Measurements from ENCODE around the gene PI4KB. TPM values are rescaled to one million over a fixed set of nuclear protein-coding genes. Genes with fewer than 3 reads are reported as not detected.

The PI4KB gene
- total RNA-seq, 1 experiment from 2014 or later, result 45.1 TPM

DNA sequence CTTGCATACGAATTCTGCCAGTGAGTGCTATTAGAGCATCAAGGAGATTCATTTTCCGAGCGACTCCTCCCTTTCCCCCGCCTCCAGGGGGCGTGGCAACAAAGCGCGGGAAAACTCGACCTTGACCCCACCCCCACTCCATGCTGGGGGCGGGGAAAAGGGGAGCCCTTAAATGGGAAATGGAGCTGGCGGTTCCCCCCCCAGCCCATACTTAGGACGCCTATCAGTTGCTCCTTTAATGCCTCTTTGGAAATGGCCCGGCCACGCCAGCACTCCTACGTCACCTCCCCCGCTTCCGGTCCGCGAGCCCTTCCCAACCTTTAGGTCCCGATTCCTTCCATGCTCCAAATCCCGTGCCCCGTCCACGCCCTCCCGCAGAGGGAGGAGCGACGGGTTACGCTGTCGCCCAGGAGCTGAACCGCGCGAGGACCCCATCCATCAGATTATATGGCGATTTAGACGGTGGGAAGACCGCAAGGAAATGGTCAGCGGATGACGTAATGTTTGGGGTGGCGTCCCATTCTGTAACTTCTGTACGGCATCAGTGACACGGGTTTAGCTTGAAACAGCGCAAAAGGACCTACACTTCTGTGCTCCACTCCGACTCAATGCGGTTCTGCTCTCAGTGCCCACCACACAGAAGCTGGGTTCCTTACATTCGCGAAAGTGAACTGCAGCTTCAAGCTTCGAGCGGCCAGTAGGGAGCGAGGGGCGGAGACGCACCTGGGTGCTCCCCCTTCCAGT is 45.8 kb downstream of the PI4KB start:
- Histone ChIP-seq H3K9ac (ENCODE audit: low read length) (peak overlapping the region; percentile 90), H3K27me3 (ENCODE audit: insufficient read depth, low read length) (no peaks in the 10 kb centered on the region), H2AFZ (ENCODE audit: low read depth, low read length, poor library complexity, severe bottlenecking) (peak overlapping the region; percentile 97), H3K79me2 (ENCODE audit: insufficient read depth, low read length) (peaks cover 22% of the 10 kb centered on the region), H3K9me3 (ENCODE audit: control insufficient read depth in 1 of 2, insufficient read depth in 1 of 2, low read depth in 1 of 2, low read length in 2 of 2) (no peaks in the 10 kb centered on the region), H3K9me2 (ENCODE audit: insufficient read depth) (no peaks in the 10 kb centered on the region), H4K20me1 (ENCODE audit: insufficient read depth) (no peaks in the 10 kb centered on the region), H3K27ac (ENCODE audit: low read depth, low read length) (peak overlapping the region; percentile 92), H3K4me1 (ENCODE audit: control insufficient read depth in 1 of 2, insufficient read depth in 2 of 2, low read length in 2 of 2) (peaks cover 11 to 25% of the 10 kb centered on the region in 2 experiments), H3K4me2 (ENCODE audit: low read length) (peak overlapping the region; percentile 97), H3K4me3 (replicated peaks in 1 of 2; ENCODE audit: low read depth in 1 of 2, low read length in 2 of 2) (peak overlapping the region; percentile 59 to 79), H3K36me3 (ENCODE audit: control insufficient read depth in 1 of 2, insufficient read depth in 2 of 2, low read length in 2 of 2) (peaks cover 0 to 6% of the 10 kb centered on the region in 2 experiments; a peak in 2 of 4 replicates)
- TF ChIP-seq ZNF274 (IDR thresholded peaks at IDR 0.05; ENCODE audit: low read depth, low read length), result no peak
- TF ChIP-seq POLR2AphosphoS5 (IDR thresholded peaks at IDR 0.05; ENCODE audit: low read depth, low read length), result peak; percentile 59
- TF ChIP-seq, protein P1, sequence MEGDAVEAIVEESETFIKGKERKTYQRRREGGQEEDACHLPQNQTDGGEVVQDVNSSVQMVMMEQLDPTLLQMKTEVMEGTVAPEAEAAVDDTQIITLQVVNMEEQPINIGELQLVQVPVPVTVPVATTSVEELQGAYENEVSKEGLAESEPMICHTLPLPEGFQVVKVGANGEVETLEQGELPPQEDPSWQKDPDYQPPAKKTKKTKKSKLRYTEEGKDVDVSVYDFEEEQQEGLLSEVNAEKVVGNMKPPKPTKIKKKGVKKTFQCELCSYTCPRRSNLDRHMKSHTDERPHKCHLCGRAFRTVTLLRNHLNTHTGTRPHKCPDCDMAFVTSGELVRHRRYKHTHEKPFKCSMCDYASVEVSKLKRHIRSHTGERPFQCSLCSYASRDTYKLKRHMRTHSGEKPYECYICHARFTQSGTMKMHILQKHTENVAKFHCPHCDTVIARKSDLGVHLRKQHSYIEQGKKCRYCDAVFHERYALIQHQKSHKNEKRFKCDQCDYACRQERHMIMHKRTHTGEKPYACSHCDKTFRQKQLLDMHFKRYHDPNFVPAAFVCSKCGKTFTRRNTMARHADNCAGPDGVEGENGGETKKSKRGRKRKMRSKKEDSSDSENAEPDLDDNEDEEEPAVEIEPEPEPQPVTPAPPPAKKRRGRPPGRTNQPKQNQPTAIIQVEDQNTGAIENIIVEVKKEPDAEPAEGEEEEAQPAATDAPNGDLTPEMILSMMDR (IDR thresholded peaks at IDR 0.05 in 2 of 3, conservative IDR thresholded peaks at IDR 0.05 in 1 of 3; ENCODE audit: borderline replicate concordance in 1 of 3, insufficient read depth in 1 of 3, low read depth in 2 of 3, low read length in 2 of 3), result 0 out of 6 replicates have a peak, but pooled peaks of 1 of the 3 experiments have one; percentile 7
- TF ChIP-seq, protein P2, sequence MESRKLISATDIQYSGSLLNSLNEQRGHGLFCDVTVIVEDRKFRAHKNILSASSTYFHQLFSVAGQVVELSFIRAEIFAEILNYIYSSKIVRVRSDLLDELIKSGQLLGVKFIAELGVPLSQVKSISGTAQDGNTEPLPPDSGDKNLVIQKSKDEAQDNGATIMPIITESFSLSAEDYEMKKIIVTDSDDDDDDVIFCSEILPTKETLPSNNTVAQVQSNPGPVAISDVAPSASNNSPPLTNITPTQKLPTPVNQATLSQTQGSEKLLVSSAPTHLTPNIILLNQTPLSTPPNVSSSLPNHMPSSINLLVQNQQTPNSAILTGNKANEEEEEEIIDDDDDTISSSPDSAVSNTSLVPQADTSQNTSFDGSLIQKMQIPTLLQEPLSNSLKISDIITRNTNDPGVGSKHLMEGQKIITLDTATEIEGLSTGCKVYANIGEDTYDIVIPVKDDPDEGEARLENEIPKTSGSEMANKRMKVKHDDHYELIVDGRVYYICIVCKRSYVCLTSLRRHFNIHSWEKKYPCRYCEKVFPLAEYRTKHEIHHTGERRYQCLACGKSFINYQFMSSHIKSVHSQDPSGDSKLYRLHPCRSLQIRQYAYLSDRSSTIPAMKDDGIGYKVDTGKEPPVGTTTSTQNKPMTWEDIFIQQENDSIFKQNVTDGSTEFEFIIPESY (IDR thresholded peaks at IDR 0.05; ENCODE audit: extremely low read depth, insufficient replicate concordance, low read length), result peak; percentile 14
- TF ChIP-seq ELF1 (IDR thresholded peaks at IDR 0.05; ENCODE audit: borderline replicate concordance, low read depth), result no peak
- TF ChIP-seq SRF (IDR thresholded peaks at IDR 0.05; ENCODE audit: low read depth), result no peak
- TF ChIP-seq YY1 (IDR thresholded peaks at IDR 0.05; ENCODE audit: extremely low read depth, insufficient replicate concordance, low read depth, low read length), result peak; percentile 47
- TF ChIP-seq SIN3A (IDR thresholded peaks at IDR 0.05; ENCODE audit: low read depth), result no peak
- TF ChIP-seq FOSL1 (IDR thresholded peaks at IDR 0.05; ENCODE audit: low read depth), result no peak
- peak; percentile 49 for TF ChIP-seq POLR2A (IDR thresholded peaks at IDR 0.05; ENCODE audit: borderline replicate concordance, extremely low read depth, insufficient read depth, insufficient read length)
- TF ChIP-seq CEBPB (IDR thresholded peaks at IDR 0.05; ENCODE audit: low read depth), result no peak
- TF ChIP-seq, protein P3, sequence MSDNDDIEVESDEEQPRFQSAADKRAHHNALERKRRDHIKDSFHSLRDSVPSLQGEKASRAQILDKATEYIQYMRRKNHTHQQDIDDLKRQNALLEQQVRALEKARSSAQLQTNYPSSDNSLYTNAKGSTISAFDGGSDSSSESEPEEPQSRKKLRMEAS (IDR thresholded peaks at IDR 0.05), result no peak
- BruUV-seq (replicated peaks), result TSS peak; percentile 83
- intact Hi-C loops (cut with micrococcal nuclease), result loop anchor here (1.0 kb wide), 1 partner anchor 117 kb away; no protein-coding TSS in a partner anchor
- ChIA-PET RAD21 (ENCODE audit: low non-redundant PET in 1 of 2, low total read pairs in 2 of 2, uncharacterized antibody in 2 of 2, unreplicated experiment in 2 of 2) (interaction anchor here in 1 of 2 experiments (1.0 to 1.3 kb wide), 4 partner anchors 20 to 453 kb away, joined by 3 to 6 read pairs (median 4); no protein-coding TSS in a partner anchor), CTCF (interaction anchor here (0.9 to 1.9 kb wide), 7 partner anchors 19 to 313 kb away, joined by 3 to 9 read pairs (median 4); no protein-coding TSS in a partner anchor), POLR2A (interaction anchor here (0.5 to 2.1 kb wide), 22 partner anchors 9 to 482 kb away, joined by 3 to 9 read pairs (median 4); partner anchors contain the start of genes MRPL9, PI4KB, PSMD4 and VPS72)
- DNase-seq (ENCODE audit: low read depth, low spot score) (peak; percentile 97), ATAC-seq (peak; percentile 52)

All from HCT116 (cell line).